Astrocyte (in vitro differentiated cells and primary cell): ENCODE results near the gene C1QTNF3.

Experiments
- EZH2 ChIP-seq: IDR thresholded peaks from 2 replicates; pipeline ENCODE4 v1.6.1; 2012; ENCODE audit warnings: mild to moderate bottlenecking, low read length, inconsistent platforms; ENCODE audit not compliant: insufficient read depth
- TF ChIP-seq, protein P1 (sequence below): IDR thresholded peaks from 2 replicates; pipeline ENCODE4 v1.5.1; 2011; ENCODE audit warnings: low read depth, mild to moderate bottlenecking, inconsistent platforms, low read length, moderate library complexity; ENCODE audit not compliant: insufficient read depth

DNA sequence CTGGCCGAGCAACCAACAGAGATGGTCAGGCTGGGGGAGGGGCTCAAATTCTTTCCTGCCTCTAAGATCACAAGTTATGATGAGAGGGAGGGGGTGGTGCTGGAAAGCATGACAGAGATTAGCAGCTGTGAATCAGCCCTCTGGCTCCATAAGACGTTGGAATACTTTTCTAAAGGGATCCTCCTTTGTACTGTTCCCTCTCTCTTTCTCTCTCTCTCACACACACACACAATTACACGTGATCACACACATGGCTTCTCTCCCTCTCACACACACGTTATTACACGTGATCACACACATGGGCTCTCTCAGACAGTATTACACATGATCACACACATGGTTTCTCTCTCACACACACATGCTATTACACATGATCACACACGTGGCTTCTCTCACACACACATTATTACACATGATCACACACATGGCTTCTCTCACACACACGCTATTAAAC is 58.3 kb downstream of the C1QTNF3 start, which contains the start of gene SLC45A2:
- TF ChIP-seq, protein P1, sequence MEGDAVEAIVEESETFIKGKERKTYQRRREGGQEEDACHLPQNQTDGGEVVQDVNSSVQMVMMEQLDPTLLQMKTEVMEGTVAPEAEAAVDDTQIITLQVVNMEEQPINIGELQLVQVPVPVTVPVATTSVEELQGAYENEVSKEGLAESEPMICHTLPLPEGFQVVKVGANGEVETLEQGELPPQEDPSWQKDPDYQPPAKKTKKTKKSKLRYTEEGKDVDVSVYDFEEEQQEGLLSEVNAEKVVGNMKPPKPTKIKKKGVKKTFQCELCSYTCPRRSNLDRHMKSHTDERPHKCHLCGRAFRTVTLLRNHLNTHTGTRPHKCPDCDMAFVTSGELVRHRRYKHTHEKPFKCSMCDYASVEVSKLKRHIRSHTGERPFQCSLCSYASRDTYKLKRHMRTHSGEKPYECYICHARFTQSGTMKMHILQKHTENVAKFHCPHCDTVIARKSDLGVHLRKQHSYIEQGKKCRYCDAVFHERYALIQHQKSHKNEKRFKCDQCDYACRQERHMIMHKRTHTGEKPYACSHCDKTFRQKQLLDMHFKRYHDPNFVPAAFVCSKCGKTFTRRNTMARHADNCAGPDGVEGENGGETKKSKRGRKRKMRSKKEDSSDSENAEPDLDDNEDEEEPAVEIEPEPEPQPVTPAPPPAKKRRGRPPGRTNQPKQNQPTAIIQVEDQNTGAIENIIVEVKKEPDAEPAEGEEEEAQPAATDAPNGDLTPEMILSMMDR: no peak
- TF ChIP-seq EZH2: no peak
